Endodermal cell (in vitro differentiated cells): Measurements from ENCODE around the gene FAM120B. TPM values are rescaled to one million over a fixed set of nuclear protein-coding genes. Genes with fewer than 3 reads are reported as not detected.
"Not testable (repeated sequence)": the region's sequence is repeated elsewhere in the genome, so short reads cannot be mapped to it uniquely, and the experiment has no call there.

Source experiments
- DNase-seq: peaks from one replicate; pipeline ENCODE4 v3.0.0-alpha.2; 2017
- H3K27ac ChIP-seq: 2 replicates; pipeline ENCODE4 v1.5.1; 2013; ENCODE audit warnings: mild to moderate bottlenecking, low read depth, low read length, moderate library complexity
- H3K27me3 ChIP-seq: 2 replicates; pipeline ENCODE4 v1.6.1; 2013; ENCODE audit warnings: mild to moderate bottlenecking, low read length, moderate library complexity; ENCODE audit not compliant: insufficient read depth, control insufficient read depth, poor library complexity, severe bottlenecking
- H3K36me3 ChIP-seq: 2 replicates; pipeline ENCODE4 v1.7.0; 2013; ENCODE audit warnings: mild to moderate bottlenecking, low read length, moderate library complexity; ENCODE audit not compliant: control insufficient read depth, insufficient read depth
- H3K4me1 ChIP-seq: one replicate; pipeline ENCODE4 v1.7.0; 2013; ENCODE audit warnings: low read length; ENCODE audit not compliant: control insufficient read depth, insufficient read depth
- H3K4me3 ChIP-seq: 2 replicates; pipeline ENCODE4 v1.5.1; 2013; ENCODE audit warnings: mild to moderate bottlenecking, low read length, moderate library complexity
- H3K9ac ChIP-seq: 2 replicates; pipeline ENCODE4 v1.6.1; 2013; ENCODE audit warnings: mild to moderate bottlenecking, low read length, moderate library complexity; ENCODE audit not compliant: poor library complexity, severe bottlenecking; ENCODE audit errors: extremely low read depth
- H3K9me3 ChIP-seq: 2 replicates; pipeline ENCODE4 v1.6.1; 2013; ENCODE audit warnings: mild to moderate bottlenecking, low read length, moderate library complexity; ENCODE audit not compliant: control insufficient read depth
- H3K27ac Mint-ChIP-seq: 2 replicates; pipeline ENCODE4 v1.8.0; 2020; ENCODE audit warnings: mixed read lengths
- H3K27me3 Mint-ChIP-seq: 2 replicates; pipeline ENCODE4 v1.8.0; 2021; ENCODE audit warnings: mild to moderate bottlenecking, mixed read lengths; ENCODE audit not compliant: insufficient read depth
- H3K36me3 Mint-ChIP-seq: 2 replicates; pipeline ENCODE4 v1.8.0; 2020; ENCODE audit warnings: low read depth, mixed read lengths
- H3K4me1 Mint-ChIP-seq: 2 replicates; pipeline ENCODE4 v1.8.0; 2020; ENCODE audit warnings: mixed read lengths
- H3K4me3 Mint-ChIP-seq: 2 replicates; pipeline ENCODE4 v1.8.0; 2020; ENCODE audit warnings: mild to moderate bottlenecking, moderate library complexity, mixed read lengths
- H3K9me3 Mint-ChIP-seq: 2 replicates; pipeline ENCODE4 v1.8.0; 2020; ENCODE audit warnings: mild to moderate bottlenecking, mixed read lengths
- CTCF ChIP-seq: fragments of 200-600 bp; sonication (generic); conservative IDR thresholded peaks from 2 replicates; pipeline ENCODE4 v1.5.0; 2021; ENCODE audit warnings: antibody characterized with exemption, mild to moderate bottlenecking
- WGBS, 2 experiments: methylation state at CpG; one replicate each; pipeline versions ENCODE4 v1.1.5 to v1.1.7; 2013; ENCODE audit warnings: missing lambda C conversion rate in 2 of 2, mixed read lengths in 1 of 2; ENCODE audit not compliant: insufficient coverage in 1 of 2, insufficient read length in 1 of 2; 5-methylcytosine and 5-hydroxymethylcytosine counted together
- total RNA-seq, 2 donors: library from RNA; stranded (reverse); fragmentation: NEBNext Ultra II Directional in 1 of 2; extraction: Animal tissue kit (Norgen Biotek cat#: 25700) in 1 of 2; gene quantifications; 2 replicates in 1 of 2; 3 replicates in 1 of 2; pipeline ENCODE4 v1.2.1, GENCODE V29; 2021

Gene FAM120B
- total RNA-seq, 2 donors from 2014 or later: 25.7 to 27.5 TPM

DNA sequence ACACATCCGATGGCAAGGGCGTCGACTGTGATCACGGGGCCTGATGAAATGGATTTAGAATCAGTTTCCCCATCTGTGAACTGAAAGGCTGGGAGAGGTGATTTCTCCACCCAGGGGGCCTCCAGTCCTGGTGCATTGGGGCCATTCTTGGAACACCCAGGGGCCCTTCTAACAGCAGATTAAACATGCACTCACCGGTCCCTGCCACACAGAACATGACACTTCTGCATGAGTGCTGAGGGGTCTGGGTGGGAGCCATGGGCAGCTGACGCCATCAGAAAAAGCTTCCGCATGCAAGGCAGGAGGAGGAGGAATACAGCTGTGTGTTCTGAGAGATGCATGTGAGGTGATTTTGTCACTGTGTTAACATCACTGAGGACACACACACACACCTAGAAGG, 42.5 kb upstream of the FAM120B start:
- Histone ChIP-seq H3K4me1 (peaks cover under 1% of the 10 kb centered on the region), H3K4me3 (no peak overlapping the region), H3K36me3 (no peaks in the 10 kb centered on the region), H3K9ac (no peak overlapping the region), H3K27me3 (no peaks in the 10 kb centered on the region), H3K27ac (no peak overlapping the region), H3K9me3 (no peaks in the 10 kb centered on the region)
- Mint-ChIP-seq H3K4me1 (peaks cover 27% of the 10 kb centered on the region), H3K27me3 (peaks cover 9% of the 10 kb centered on the region), H3K36me3 (no peaks in the 10 kb centered on the region), H3K4me3 (no peak overlapping the region), H3K9me3 (no peaks in the 10 kb centered on the region), H3K27ac (no peak overlapping the region)
- no peak for TF ChIP-seq CTCF
- DNase-seq: no peak
- WGBS, 2 experiments: 96 to 100% methylated on average over 3 to 7 of the region's 7 CpGs

- not testable (repeated sequence) for H3K4me3 ChIP-seq, H3K9me3 ChIP-seq, H3K9me3 Mint-ChIP-seq, DNase-seq, H3K36me3 Mint-ChIP-seq, H3K27ac ChIP-seq, H3K9ac ChIP-seq, H3K4me1 ChIP-seq, H3K36me3 ChIP-seq, H3K4me3 Mint-ChIP-seq, H3K27me3 ChIP-seq, H3K27ac Mint-ChIP-seq
- 88 to 91% methylated on average over 3 to 11 of the region's 12 CpGs for WGBS, 2 experiments
- peaks cover 32% of the 10 kb centered on the region for H3K4me1 Mint-ChIP-seq
- peaks cover 12% of the 10 kb centered on the region for H3K27me3 Mint-ChIP-seq
Observed at GRCh38 chr6:170264644-170265043, 41.9 kb upstream of the FAM120B start.

DNA sequence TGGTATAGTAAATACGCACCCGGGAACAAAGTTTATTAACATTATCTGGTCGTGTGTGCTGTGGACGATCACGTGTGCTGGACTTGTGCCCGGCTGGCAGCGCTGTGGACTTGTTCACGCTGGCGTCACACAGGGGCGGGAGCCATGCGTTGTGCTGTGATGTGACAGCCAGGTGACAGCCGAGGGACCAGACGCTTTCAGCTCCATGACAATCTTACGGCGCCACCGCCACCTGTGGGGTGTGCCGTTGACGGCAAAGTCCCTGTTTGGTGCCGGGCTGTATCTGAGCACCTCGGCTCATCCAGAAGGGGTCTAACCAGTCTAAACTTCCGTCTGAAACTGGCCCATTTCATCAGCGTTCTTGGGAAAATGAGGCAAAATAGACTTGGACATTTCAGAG, 40.9 kb upstream of the FAM120B start:
- Histone ChIP-seq H3K36me3 (no peaks in the 10 kb centered on the region), H3K9me3 (no peaks in the 10 kb centered on the region), H3K4me1 (peaks cover 8% of the 10 kb centered on the region), H3K27me3 (no peaks in the 10 kb centered on the region), H3K27ac (peak overlapping the region; percentile 62), H3K4me3 (no peak overlapping the region), H3K9ac (no peak overlapping the region)
- peaks cover 33% of the 10 kb centered on the region for H3K4me1 Mint-ChIP-seq
- H3K4me3 Mint-ChIP-seq: peak overlapping the region; percentile 8
- H3K9me3 Mint-ChIP-seq: no peaks in the 10 kb centered on the region
- H3K27me3 Mint-ChIP-seq: peaks cover 13% of the 10 kb centered on the region
- WGBS, 2 experiments: 87 to 91% methylated on average over 17 to 22 of the region's 22 CpGs
- no peak for TF ChIP-seq CTCF
- no peak for DNase-seq
- H3K36me3 Mint-ChIP-seq: no peaks in the 10 kb centered on the region
- H3K27ac Mint-ChIP-seq: peak overlapping the region; percentile 8
